RWPE1 (cell line): ENCODE results near the gene APH1B.

Experiments used
- CTCF ChIA-PET: fragments of 350-600 bp; sonication (Branson Sonifier 250); formaldehyde crosslinking; extraction: SDS; loops from one replicate; lab custom pipeline; 2021; lab: Yijun Ruan, JAX
- POLR2A ChIA-PET: fragments of 400-600 bp; formaldehyde crosslinking; extraction: SDS; loops from one replicate; lab custom pipeline; 2020; ENCODE audit warnings: antibody characterized with exemption; ENCODE audit not compliant: low non-redundant PET; lab: Yijun Ruan, JAX
- DNase-seq: peaks from one replicate; pipeline ENCODE4 v3.0.0; 2012; ENCODE audit warnings: low spot score
- H3K27ac ChIP-seq: fragments of 450-650 bp; 2 replicates; pipeline ENCODE4 v1.5.1; 2017
- CTCF ChIP-seq: fragments of 450-650 bp; conservative IDR thresholded peaks from 2 replicates; pipeline ENCODE4 v1.5.1; 2017; ENCODE audit warnings: low read depth, mild to moderate bottlenecking

The APH1B gene

GRCh38 chr15:63241316-63241715 lies 36.1 kb upstream of the APH1B start:
- H3K27ac ChIP-seq = no peak overlapping the region
- ChIA-PET CTCF (no interaction called here), POLR2A (no interaction called here)
- DNase-seq = no peak
- TF ChIP-seq CTCF = no peak

- H3K27ac ChIP-seq = no peak overlapping the region
- no peak for DNase-seq
- CTCF ChIA-PET = no interaction called here
- POLR2A ChIA-PET = no interaction called here
- no peak for TF ChIP-seq CTCF
Observed at GRCh38 chr15:63243101-63243500, 34.3 kb upstream of the APH1B start.

- POLR2A ChIA-PET = no interaction called here
- H3K27ac ChIP-seq = no peak overlapping the region
- CTCF ChIA-PET = no interaction called here
- DNase-seq = no peak
- TF ChIP-seq CTCF = no peak
Observed at GRCh38 chr15:63243776-63244175, 33.6 kb upstream of the APH1B start.

- CTCF ChIA-PET = no interaction called here
- POLR2A ChIA-PET = no interaction called here
- TF ChIP-seq CTCF = no peak
- peak; percentile 55 for DNase-seq
- no peak overlapping the region for H3K27ac ChIP-seq
Observed at GRCh38 chr15:63244399-63244798, 33.0 kb upstream of the APH1B start.

GRCh38 chr15:63244976-63245645 lies 32.3 kb upstream of the APH1B start:
- no peak for TF ChIP-seq CTCF
- CTCF ChIA-PET = interaction anchor here (0.6 kb wide), 1 partner anchor 327 kb away, joined by 5 read pairs; no protein-coding TSS in a partner anchor
- no peak overlapping the region for H3K27ac ChIP-seq
- no peak for DNase-seq
- POLR2A ChIA-PET = no interaction called here

GRCh38 chr15:63246691-63247469 lies 30.5 kb upstream of the APH1B start:
- peak overlapping the region; percentile 55 for H3K27ac ChIP-seq
- peak; percentile 28 for DNase-seq
- POLR2A ChIA-PET = no interaction called here
- CTCF ChIA-PET = interaction anchor here (0.6 kb wide), 1 partner anchor 1175 kb away, joined by 3 read pairs; no protein-coding TSS in a partner anchor
- TF ChIP-seq CTCF = no peak
